SK-N-SH (cell line): ENCODE measurements around the gene ZNF296. TPM values are rescaled to one million over a fixed set of nuclear protein-coding genes. Genes with fewer than 3 reads are reported as not detected.

Source experiments
- CTCF ChIA-PET: fragments of 300-600, 350-600 bp; formaldehyde crosslinking; extraction: SDS; loops from one replicate; lab custom pipeline; 2021; lab: Yijun Ruan, JAX
- POLR2A ChIA-PET: fragments of 350-600 bp; sonication (Branson Sonifier 250); formaldehyde crosslinking; extraction: SDS; loops from one replicate; lab custom pipeline; 2020; ENCODE audit warnings: antibody characterized with exemption, inconsistent platforms; lab: Yijun Ruan, JAX
- DNase-seq: peaks from one replicate; pipeline ENCODE4 v3.0.0; 2012
- H2AFZ ChIP-seq: fragments of 200-600 bp; sonication (generic); 2 replicates; pipeline ENCODE4 v1.8.1; 2016; ENCODE audit warnings: antibody characterized with exemption, mild to moderate bottlenecking, low read depth
- H3F3A ChIP-seq: fragments of 200-600 bp; sonication (generic); replicated peaks from 2 replicates; pipeline ENCODE3; 2016; ENCODE audit warnings: antibody characterized with exemption, mild to moderate bottlenecking; ENCODE audit not compliant: insufficient read depth
- H3K27ac ChIP-seq, 2 experiments: fragments of 200-500 bp in 1 of 2; fragments of 200-600 bp in 1 of 2; sonication (Bioruptor generic) in 1 of 2; sonication (generic), shearing (Covaris generic) in 1 of 2; 2 replicates each; pipeline versions ENCODE4 v1.5.1 to v1.6.1; 2014 to 2016; ENCODE audit warnings: low read depth in 2 of 2, inconsistent platforms in 1 of 2, low read length in 1 of 2, mild to moderate bottlenecking in 1 of 2, mixed read lengths in 1 of 2
- H3K27me3 ChIP-seq: fragments of 200-600 bp; sonication (generic), shearing (Covaris generic); 2 replicates; pipeline ENCODE4 v1.6.1; 2016; ENCODE audit warnings: mixed run types; ENCODE audit not compliant: insufficient read depth
- H3K36me3 ChIP-seq, 2 experiments: fragments of 200-500 bp in 1 of 2; fragments of 200-600 bp in 1 of 2; sonication (Bioruptor generic) in 1 of 2; sonication (generic) in 1 of 2; replicated peaks in 1 of 2; 2 replicates each; pipeline versions ENCODE3 to v1.5.1; 2014 to 2016; ENCODE audit warnings: low read length in 1 of 2, mild to moderate bottlenecking in 1 of 2; ENCODE audit not compliant: insufficient read depth in 2 of 2, control insufficient read depth in 1 of 2
- H3K4me1 ChIP-seq, 2 experiments: fragments of 200-500 bp in 1 of 2; fragments of 200-600 bp in 1 of 2; sonication (Bioruptor generic) in 1 of 2; sonication (generic), shearing (Covaris generic) in 1 of 2; 2 replicates each; pipeline versions ENCODE4 v1.5.1 to v1.6.1; 2014 to 2016; ENCODE audit warnings: low read depth in 1 of 2, low read length in 1 of 2, mixed run types in 1 of 2; ENCODE audit not compliant: insufficient read depth in 2 of 2, control insufficient read depth in 1 of 2
- H3K4me2 ChIP-seq: fragments of 200-600 bp; sonication (generic), shearing (Covaris generic); 2 replicates; pipeline ENCODE4 v1.6.1; 2017; ENCODE audit warnings: mixed run types
- H3K4me3 ChIP-seq, 2 experiments: fragments of 200-500 bp in 1 of 2; fragments of 200-600 bp in 1 of 2; sonication (Bioruptor generic) in 1 of 2; sonication (generic), shearing (Covaris generic) in 1 of 2; 2 replicates each; pipeline versions ENCODE4 v1.5.1 to v1.8.1; 2014 to 2016; ENCODE audit warnings: low read depth in 2 of 2, inconsistent platforms in 1 of 2, low read length in 1 of 2, mild to moderate bottlenecking in 1 of 2, mixed read lengths in 1 of 2, moderate library complexity in 1 of 2
- H3K79me2 ChIP-seq: fragments of 200-600 bp; sonication (generic); 2 replicates; pipeline ENCODE4 v1.8.1; 2017; ENCODE audit warnings: mild to moderate bottlenecking; ENCODE audit not compliant: insufficient read depth
- H3K9ac ChIP-seq: fragments of 200-600 bp; sonication (generic); 2 replicates; pipeline ENCODE4 v1.6.1; 2017; ENCODE audit warnings: mixed run types
- H3K9me2 ChIP-seq: fragments of 200-600 bp; sonication (generic); 2 replicates; pipeline ENCODE4 v1.6.1; 2017; ENCODE audit warnings: mixed run types
- H3K9me3 ChIP-seq: fragments of 200-600 bp; sonication (generic); 2 replicates; pipeline ENCODE4 v1.6.1; 2017; ENCODE audit warnings: mixed run types, mild to moderate bottlenecking, moderate library complexity
- H4K20me1 ChIP-seq: fragments of 200-600 bp; sonication (generic); 2 replicates; pipeline ENCODE4 v1.6.1; 2017; ENCODE audit warnings: mild to moderate bottlenecking, mixed run types; ENCODE audit not compliant: insufficient read depth
- CHD2 ChIP-seq: fragments of 150-350 bp; IDR thresholded peaks from 2 replicates; pipeline ENCODE4 v1.6.1; 2018; ENCODE audit warnings: low read length; ENCODE audit not compliant: partially characterized antibody
- CTCF ChIP-seq: fragments of 200-600 bp; sonication (generic); IDR thresholded peaks from 2 replicates; pipeline ENCODE4 v1.6.1; 2017; ENCODE audit warnings: antibody characterized with exemption, mild to moderate bottlenecking, moderate library complexity
- ELF1 ChIP-seq: IDR thresholded peaks from 2 replicates; pipeline ENCODE4 v1.4.0; 2012
- EZH2phosphoT487 ChIP-seq: fragments of 200-600 bp; sonication (generic); IDR thresholded peaks from 2 replicates; pipeline ENCODE4 v1.6.1; 2017; ENCODE audit warnings: low read depth, mixed run types, mild to moderate bottlenecking, antibody characterized with exemption, moderate library complexity, borderline replicate concordance
- FOXJ3 ChIP-seq: sonication (generic); formaldehyde crosslinking; IDR thresholded peaks from 2 replicates; pipeline ENCODE4 v1.5.1; 2020; ENCODE audit warnings: mild to moderate bottlenecking, missing genetic modification reagents
- IRF3 ChIP-seq: fragments of 150-350 bp; IDR thresholded peaks from 2 replicates; pipeline ENCODE4 v1.6.1; 2016; ENCODE audit warnings: mild to moderate bottlenecking, low read depth, low read length
- MAX ChIP-seq: IDR thresholded peaks from 2 replicates; pipeline ENCODE4 v1.4.0; 2012; ENCODE audit warnings: low read depth
- NRF1 ChIP-seq: IDR thresholded peaks from 2 replicates; pipeline ENCODE4 v1.6.1; 2012; ENCODE audit warnings: low read depth, mild to moderate bottlenecking, low read length
- PBX3 ChIP-seq: IDR thresholded peaks from 2 replicates; pipeline ENCODE4; 2012
- POLR2AphosphoS5 ChIP-seq: IDR thresholded peaks from 2 replicates; pipeline ENCODE4 v1.6.1; 2012; ENCODE audit warnings: low read depth, low read length
- RCOR1 ChIP-seq: fragments of 150-350 bp; IDR thresholded peaks from 2 replicates; pipeline ENCODE4 v1.6.1; 2017; ENCODE audit warnings: antibody characterized with exemption, low read length
- REST ChIP-seq: IDR thresholded peaks from 2 replicates; pipeline ENCODE4 v1.6.1; 2012; ENCODE audit warnings: mild to moderate bottlenecking, low read depth, low read length, moderate library complexity
- SIN3A ChIP-seq: IDR thresholded peaks from 2 replicates; pipeline ENCODE4 v1.6.1; 2012; ENCODE audit warnings: low read depth, mild to moderate bottlenecking, low read length, moderate library complexity, borderline replicate concordance
- TAF1 ChIP-seq: IDR thresholded peaks from 2 replicates; pipeline ENCODE4 v1.6.1; 2012; ENCODE audit warnings: low read depth, mild to moderate bottlenecking, low read length, moderate library complexity, borderline replicate concordance
- USF2 ChIP-seq: fragments of 150-350 bp; IDR thresholded peaks from 2 replicates; pipeline ENCODE4 v1.6.1; 2017; ENCODE audit warnings: antibody characterized with exemption, low read length, low read depth, borderline replicate concordance
- ZBTB33 ChIP-seq: IDR thresholded peaks from 2 replicates; pipeline ENCODE4 v1.4.0; 2012; ENCODE audit warnings: low read depth, borderline replicate concordance
- WGBS: methylation state at CpG from one replicate; pipeline ENCODE4 v1.1.6; 2017; ENCODE audit warnings: low lambda C conversion rate; 5-methylcytosine and 5-hydroxymethylcytosine counted together
- polyA plus RNA-seq, 3 experiments: library from polyadenylated mRNA; depleted of rRNA; stranded (reverse); fragments of >200 nt; gene quantifications; 2 replicates each; pipeline ENCODE4 v1.2.3, GENCODE V29; 2012

Gene ZNF296
- polyA plus RNA-seq, 1 of the 3 experiments (the other 2 are of a cell fraction): 0.21 TPM

GRCh38 chr19:45119582-45119981 is 43.3 kb upstream of the ZNF296 start:
- no peaks in the 10 kb centered on the region for H3K36me3 ChIP-seq
- peaks cover 93% of the 10 kb centered on the region for H4K20me1 ChIP-seq
- H3K9me3 ChIP-seq: no peaks in the 10 kb centered on the region
- peaks cover 0 to 22% of the 10 kb centered on the region in 2 experiments; a peak in 1 of 4 replicates for H3K4me1 ChIP-seq
- CTCF ChIA-PET: interaction anchor here (0.8 kb wide), 1 partner anchor 24 kb away, joined by 5 read pairs; no protein-coding TSS in a partner anchor
- no peaks in the 10 kb centered on the region for H3K9me2 ChIP-seq
- no peaks in the 10 kb centered on the region for H3K27me3 ChIP-seq
- no peak overlapping the region for H2AFZ ChIP-seq
- 94% methylated on average over 6 of the region's 6 CpGs for WGBS
- TF ChIP-seq PBX3: no peak
- no peak for TF ChIP-seq EZH2phosphoT487
- TF ChIP-seq SIN3A: no peak
- no peak for TF ChIP-seq ELF1
- no peak for TF ChIP-seq CHD2
- TF ChIP-seq RCOR1: no peak
- TF ChIP-seq POLR2AphosphoS5: no peak
- TF ChIP-seq TAF1: no peak
- no peak for TF ChIP-seq REST
- TF ChIP-seq CTCF: no peak
- no peak for TF ChIP-seq ZBTB33
- TF ChIP-seq MAX: no peak
- TF ChIP-seq FOXJ3: no peak
- TF ChIP-seq NRF1: no peak
- no peak for TF ChIP-seq IRF3
- TF ChIP-seq USF2: no peak
- TF ChIP-seq, all 33 proteins: peak for 0
- no peaks in the 10 kb centered on the region for H3F3A ChIP-seq
- POLR2A ChIA-PET: no interaction called here
- no peak for DNase-seq
- no peak overlapping the region for H3K27ac ChIP-seq
- H3K9ac ChIP-seq: no peak overlapping the region
- H3K79me2 ChIP-seq: peaks cover 75% of the 10 kb centered on the region
- no peak overlapping the region for H3K4me3 ChIP-seq
- no peak overlapping the region for H3K4me2 ChIP-seq
